Loucy (cell line): ENCODE data around the gene TRIM47.

ENCODE experiments used
- H2AFZ ChIP-seq: fragments of 200-600 bp; sonication (generic); 2 replicates; pipeline ENCODE4 v1.6.0; 2016; ENCODE audit warnings: antibody characterized with exemption, mild to moderate bottlenecking, low read length, moderate library complexity
- H3F3A ChIP-seq: fragments of 200-600 bp; 2 replicates; pipeline ENCODE4 v1.6.0; 2016; ENCODE audit warnings: antibody characterized with exemption, low read depth, mild to moderate bottlenecking
- H3K27me3 ChIP-seq: fragments of 200-600 bp; sonication (generic); 2 replicates; pipeline ENCODE4 v1.6.1; 2014; ENCODE audit warnings: low read length, mild to moderate bottlenecking; ENCODE audit not compliant: insufficient read depth, poor library complexity, severe bottlenecking
- H3K36me3 ChIP-seq: fragments of 200-600 bp; sonication (generic); 2 replicates; pipeline ENCODE4 v1.6.1; 2016; ENCODE audit warnings: low read length; ENCODE audit not compliant: insufficient read depth
- H3K4me1 ChIP-seq: fragments of 200-600 bp; sonication (generic); 2 replicates; pipeline ENCODE4 v1.5.1; 2014; ENCODE audit warnings: low read length, mild to moderate bottlenecking; ENCODE audit not compliant: insufficient read depth, poor library complexity, severe bottlenecking
- H3K4me2 ChIP-seq: fragments of 200-600 bp; sonication (generic); 2 replicates; pipeline ENCODE4 v1.6.0; 2014; ENCODE audit warnings: antibody characterized with exemption, low read length, low read depth, mild to moderate bottlenecking; ENCODE audit not compliant: poor library complexity, severe bottlenecking
- H3K4me3 ChIP-seq: fragments of 200-600 bp; sonication (generic); 2 replicates; pipeline ENCODE4 v1.5.1; 2014; ENCODE audit warnings: low read length, mild to moderate bottlenecking, mixed read lengths; ENCODE audit not compliant: poor library complexity, severe bottlenecking
- H3K79me2 ChIP-seq: fragments of 200-600 bp; sonication (generic); 2 replicates; pipeline ENCODE4 v1.6.1; 2014; ENCODE audit warnings: low read length; ENCODE audit not compliant: insufficient read depth
- H3K9ac ChIP-seq: fragments of 200-600 bp; sonication (generic); 2 replicates; pipeline ENCODE4 v1.6.0; 2014; ENCODE audit warnings: mild to moderate bottlenecking, low read depth, low read length, moderate library complexity; ENCODE audit not compliant: poor library complexity, severe bottlenecking
- H3K9me2 ChIP-seq: fragments of 200-600 bp; sonication (generic); replicated peaks from 2 replicates; pipeline ENCODE4 v1.6.1; 2016; ENCODE audit warnings: low read depth, low read length, mixed read lengths
- H3K9me3 ChIP-seq: fragments of 200-600 bp; sonication (generic); 2 replicates; pipeline ENCODE4 v1.6.1; 2014; ENCODE audit warnings: mild to moderate bottlenecking, antibody characterized with exemption, low read length, low read depth; ENCODE audit not compliant: insufficient read depth
- H4K20me1 ChIP-seq: fragments of 200-600 bp; sonication (generic); 2 replicates; pipeline ENCODE4 v1.6.0; 2014; ENCODE audit warnings: antibody characterized with exemption, low read length, mild to moderate bottlenecking; ENCODE audit not compliant: insufficient read depth, poor library complexity, severe bottlenecking
- CTCF ChIP-seq: fragments of 200-600 bp; sonication (generic); conservative IDR thresholded peaks from 2 replicates; pipeline ENCODE4 v1.5.1; 2014; ENCODE audit warnings: mild to moderate bottlenecking, antibody characterized with exemption, low read length
- EZH2phosphoT487 ChIP-seq: fragments of 200-600 bp; IDR thresholded peaks from 2 replicates; pipeline ENCODE4 v1.6.1; 2018; ENCODE audit warnings: antibody characterized with exemption, mild to moderate bottlenecking, moderate library complexity, borderline replicate concordance

TRIM47 gene

GRCh38 chr17:75922173-75922961, 44.0 kb upstream of the TRIM47 start:
- H3K4me2 ChIP-seq, result no peak overlapping the region
- no peaks in the 10 kb centered on the region for H3K36me3 ChIP-seq

GRCh38 chr17:75921596-75921995, 43.2 kb upstream of the TRIM47 start:
- Histone ChIP-seq H3K27me3 (no peaks in the 10 kb centered on the region), H3K4me3 (no peak overlapping the region), H3K9ac (no peak overlapping the region), H2AFZ (no peak overlapping the region), H3F3A (no peaks in the 10 kb centered on the region), H4K20me1 (no peaks in the 10 kb centered on the region), H3K79me2 (no peaks in the 10 kb centered on the region), H3K4me1 (peaks cover 14% of the 10 kb centered on the region), H3K9me2 (no peaks in the 10 kb centered on the region), H3K9me3 (no peaks in the 10 kb centered on the region), H3K4me2 (no peak overlapping the region), H3K36me3 (no peaks in the 10 kb centered on the region)
- no peak for TF ChIP-seq EZH2phosphoT487
- no peak for TF ChIP-seq CTCF

More at GRCh38 chr17:75922173-75922961, 44.0 kb upstream of the TRIM47 start:
- TF ChIP-seq EZH2phosphoT487 (no peak), CTCF (no peak)
- H3K9ac ChIP-seq, result no peak overlapping the region
- H3K27me3 ChIP-seq, result no peaks in the 10 kb centered on the region
- no peaks in the 10 kb centered on the region for H4K20me1 ChIP-seq
- no peaks in the 10 kb centered on the region for H3K9me3 ChIP-seq
- H2AFZ ChIP-seq, result no peak overlapping the region
- H3F3A ChIP-seq, result no peaks in the 10 kb centered on the region
- H3K9me2 ChIP-seq, result no peaks in the 10 kb centered on the region
- H3K79me2 ChIP-seq, result no peaks in the 10 kb centered on the region
- H3K4me1 ChIP-seq, result peaks cover 8% of the 10 kb centered on the region
- H3K4me3 ChIP-seq, result no peak overlapping the region

GRCh38 chr17:75920045-75920560, 41.7 kb upstream of the TRIM47 start:
- no peaks in the 10 kb centered on the region for H4K20me1 ChIP-seq
- peaks cover 14% of the 10 kb centered on the region for H3K4me1 ChIP-seq
- H3K36me3 ChIP-seq, result no peaks in the 10 kb centered on the region
- H2AFZ ChIP-seq, result no peak overlapping the region
- no peak overlapping the region for H3K9ac ChIP-seq
- H3K9me3 ChIP-seq, result no peaks in the 10 kb centered on the region
- H3F3A ChIP-seq, result no peaks in the 10 kb centered on the region
- no peak overlapping the region for H3K4me2 ChIP-seq
- no peaks in the 10 kb centered on the region for H3K79me2 ChIP-seq
- no peak overlapping the region for H3K4me3 ChIP-seq
- TF ChIP-seq CTCF (no peak), EZH2phosphoT487 (no peak)
- H3K9me2 ChIP-seq, result no peaks in the 10 kb centered on the region
- no peaks in the 10 kb centered on the region for H3K27me3 ChIP-seq
